ENCODE results near the gene PHLDA2.

DNA sequence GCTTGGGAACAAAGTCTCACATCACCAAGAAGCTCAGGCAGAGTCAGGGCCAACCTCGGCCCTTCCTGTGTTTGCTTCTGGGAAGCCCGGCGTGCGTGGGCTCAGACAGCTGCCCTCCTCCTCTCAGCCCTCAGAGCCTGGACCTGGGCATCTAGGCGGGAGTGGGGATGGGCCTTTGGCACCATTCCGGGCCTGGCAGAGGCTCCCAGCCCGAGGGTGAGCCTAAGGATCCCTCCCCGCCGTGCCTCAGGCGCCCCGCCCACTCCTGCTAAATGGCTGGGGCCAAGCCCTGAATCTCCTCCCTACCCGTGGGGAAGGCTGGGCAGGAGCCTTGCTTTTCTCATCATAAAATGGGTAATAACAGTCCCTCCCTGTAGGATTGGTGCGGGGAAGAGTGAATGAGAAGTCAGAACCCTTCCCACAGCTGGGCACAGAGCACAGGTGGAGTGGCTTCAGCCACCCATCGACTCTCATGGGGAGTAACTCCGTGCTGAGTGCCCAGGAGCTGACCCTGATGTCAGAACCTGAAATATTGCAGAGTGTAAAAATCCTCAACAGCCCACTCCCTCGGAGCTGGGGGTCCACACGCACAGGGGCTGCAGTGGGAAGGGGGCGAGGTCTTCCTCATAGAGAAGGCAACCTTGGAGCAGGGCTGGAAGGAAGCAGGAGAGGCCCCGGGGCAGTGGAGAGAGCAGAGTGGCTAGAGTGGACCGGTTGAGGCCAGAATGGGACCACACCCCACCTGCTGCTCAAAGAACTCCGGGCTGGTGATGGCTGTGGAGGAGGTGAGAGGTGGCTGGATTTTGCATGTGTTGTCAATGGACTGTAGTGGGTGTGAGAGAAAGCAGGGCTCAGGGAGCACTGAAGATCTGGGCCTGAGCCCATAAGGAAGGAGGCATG lies 24.8 kb downstream of the PHLDA2 start:
- no peak for TF ChIP-seq CTCF (optimal IDR thresholded peaks at IDR 0.05 in 1 of 3, IDR thresholded peaks at IDR 0.05 in 1 of 3, conservative IDR thresholded peaks at IDR 0.05 in 1 of 3; ENCODE audit: extremely low read depth in 1 of 3, insufficient read depth in 2 of 3, low read length in 3 of 3)
- no peak for TF ChIP-seq EZH2 (IDR thresholded peaks at IDR 0.05; ENCODE audit: low read length)

Data from keratinocyte (primary cell).